HCT116 (cell line): ENCODE data around the gene GLTP.

ENCODE experiments used
- ATF3 ChIP-seq: IDR thresholded peaks from 2 replicates; pipeline ENCODE4 v1.6.1; 2012
- CTCF ChIP-seq, 3 experiments: fragments of 200-600 bp in 1 of 3; sonication (generic) in 1 of 3; IDR thresholded peaks in 2 of 3; conservative IDR thresholded peaks in 1 of 3; 2 replicates each; pipeline ENCODE4 v1.5.1; 2012 to 2017; ENCODE audit warnings: low read depth in 2 of 3, low read length in 2 of 3, antibody characterized with exemption in 1 of 3, borderline replicate concordance in 1 of 3, control low read depth in 1 of 3, mild to moderate bottlenecking in 1 of 3, mixed read lengths in 1 of 3, mixed run types in 1 of 3, moderate library complexity in 1 of 3; ENCODE audit not compliant: insufficient read depth in 1 of 3
- POLR2A ChIP-seq: IDR thresholded peaks from 2 replicates; pipeline ENCODE4 v1.7.0; 2011; ENCODE audit warnings: borderline replicate concordance; ENCODE audit not compliant: insufficient read depth, insufficient read length; ENCODE audit errors: extremely low read depth
- POLR2AphosphoS5 ChIP-seq: IDR thresholded peaks from 2 replicates; pipeline ENCODE4 v1.6.1; 2011; ENCODE audit warnings: mild to moderate bottlenecking, low read depth, low read length, moderate library complexity
- ZBTB33 ChIP-seq: IDR thresholded peaks from 2 replicates; pipeline ENCODE4 v1.6.1; 2011; ENCODE audit warnings: mild to moderate bottlenecking, low read length, moderate library complexity; ENCODE audit not compliant: insufficient replicate concordance; ENCODE audit errors: extremely low read depth

- TF ChIP-seq POLR2AphosphoS5 = no peak
- TF ChIP-seq CTCF (IDR thresholded peaks at IDR 0.05 in 2 of 3, conservative IDR thresholded peaks at IDR 0.05 in 1 of 3; ENCODE audit: borderline replicate concordance in 1 of 3, insufficient read depth in 1 of 3, low read depth in 2 of 3, low read length in 2 of 3) = peak; percentile 97 to 98 (median 98)
- no peak for TF ChIP-seq ATF3
- no peak for TF ChIP-seq ZBTB33
- no peak for TF ChIP-seq POLR2A
Measured at GRCh38 chr12:109844983-109845823, 35.1 kb downstream of the GLTP start.
